Common myeloid progenitor, CD34-positive (primary cell): ENCODE results near the gene AGPAT3.
"Not testable (repeated sequence)": the region's sequence is repeated elsewhere in the genome, so short reads cannot be mapped to it uniquely, and the experiment has no call there.

ENCODE experiments used
- CTCF ChIA-PET: fragments of 350-600 bp; sonication (Branson Sonifier 250); formaldehyde crosslinking; loops from one replicate; lab custom pipeline; 2021; ENCODE audit warnings: antibody characterized with exemption; lab: Charles Lee
- POLR2A ChIA-PET: fragments of 350-600 bp; sonication (Branson Sonifier 250); formaldehyde crosslinking; loops from one replicate; lab custom pipeline; 2021; ENCODE audit warnings: antibody characterized with exemption; lab: Charles Lee
- DNase-seq, 3 donors: peaks; one replicate each; pipeline versions ENCODE4 v3.0.0 to v3.0.0-alpha.2; 2013
- H3K27ac ChIP-seq, 2 experiments: 1 replicate in 1 of 2; 2 replicates in 1 of 2; pipeline ENCODE4 v1.7.0; 2013; ENCODE audit warnings: inconsistent platforms in 2 of 2, low read length in 2 of 2, mild to moderate bottlenecking in 2 of 2, low read depth in 1 of 2, moderate library complexity in 1 of 2; ENCODE audit not compliant: severe bottlenecking in 2 of 2, insufficient read depth in 1 of 2, poor library complexity in 1 of 2
- H3K27me3 ChIP-seq, 5 experiments: replicated peaks in 2 of 5; 1 replicate in 3 of 5; 2 replicates in 2 of 5; pipeline versions ENCODE4 v1.6.1 to v1.7.0; 2013; ENCODE audit warnings: low read length in 4 of 5, mild to moderate bottlenecking in 2 of 5, moderate library complexity in 2 of 5, inconsistent platforms in 1 of 5; ENCODE audit not compliant: insufficient read depth in 5 of 5, control insufficient read depth in 4 of 5
- H3K36me3 ChIP-seq, 4 experiments: 1 replicate in 2 of 4; 2 replicates in 2 of 4; pipeline versions ENCODE4 v1.6.1 to v1.7.0; 2013; ENCODE audit warnings: low read length in 3 of 4, control low read depth in 1 of 4, mild to moderate bottlenecking in 1 of 4; ENCODE audit not compliant: control insufficient read depth in 4 of 4, insufficient read depth in 4 of 4
- H3K4me1 ChIP-seq, 4 experiments: 1 replicate in 3 of 4; 2 replicates in 1 of 4; pipeline versions ENCODE4 v1.6.1 to v1.7.1; 2013; ENCODE audit warnings: low read length in 3 of 4, mild to moderate bottlenecking in 3 of 4, control low read depth in 1 of 4, inconsistent platforms in 1 of 4, moderate library complexity in 1 of 4; ENCODE audit not compliant: control insufficient read depth in 4 of 4, insufficient read depth in 4 of 4; ENCODE audit errors: control extremely low read depth in 1 of 4
- H3K4me3 ChIP-seq, 7 experiments: 1 replicate in 4 of 7; 2 replicates in 3 of 7; pipeline versions ENCODE4 v1.5.1 to v1.7.0; 2013; ENCODE audit warnings: mild to moderate bottlenecking in 7 of 7, low read length in 6 of 7, moderate library complexity in 6 of 7, inconsistent platforms in 2 of 7, low read depth in 2 of 7, control low read depth in 1 of 7; ENCODE audit not compliant: insufficient read depth in 4 of 7, control insufficient read depth in 1 of 7; ENCODE audit errors: extremely low read depth in 1 of 7
- H3K9me3 ChIP-seq, 5 experiments: 1 replicate in 4 of 5; 2 replicates in 1 of 5; pipeline versions ENCODE4 v1.6.1 to v1.7.1; 2013; ENCODE audit warnings: low read length in 4 of 5, mild to moderate bottlenecking in 2 of 5, inconsistent platforms in 1 of 5, low read depth in 1 of 5, moderate library complexity in 1 of 5; ENCODE audit not compliant: control insufficient read depth in 4 of 5, insufficient read depth in 2 of 5; ENCODE audit errors: control extremely low read depth in 1 of 5
- WGBS: methylation state at CpG from one replicate; pipeline ENCODE4 v1.1.5; 2013; ENCODE audit not compliant: insufficient coverage; 5-methylcytosine and 5-hydroxymethylcytosine counted together

The AGPAT3 gene

GRCh38 chr21:43844906-43845305, 20.1 kb upstream of the AGPAT3 start:
- H3K4me1 ChIP-seq, H3K27me3 ChIP-seq, H3K4me3 ChIP-seq, DNase-seq, H3K9me3 ChIP-seq, H3K27ac ChIP-seq, H3K36me3 ChIP-seq, POLR2A ChIA-PET: not testable (repeated sequence)
- 95% methylated on average over 2 of the region's 5 CpGs for WGBS
- CTCF ChIA-PET: interaction anchor here (1.4 to 1.5 kb wide), 3 partner anchors 9 to 34 kb away, joined by 3 to 5 read pairs (median 5); no protein-coding TSS in a partner anchor

DNA sequence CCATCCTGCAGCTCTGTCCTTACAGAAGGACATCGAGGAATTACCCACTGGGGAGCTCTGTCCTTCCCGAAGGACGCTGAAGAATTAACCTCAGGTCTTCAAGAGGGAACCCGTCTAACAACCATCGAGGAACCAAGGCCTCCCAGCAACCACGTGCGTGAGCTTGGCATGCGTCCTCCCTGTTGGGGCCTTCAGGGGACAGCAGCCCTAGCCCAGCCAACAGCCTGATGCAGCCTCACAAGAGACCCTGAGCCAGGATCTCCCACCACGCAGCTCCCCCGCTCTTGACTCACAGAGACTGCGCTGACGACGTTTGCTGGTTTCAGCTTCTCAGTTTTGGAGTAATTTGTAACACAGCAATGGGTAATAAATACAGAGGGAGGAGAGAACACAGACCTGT, 19.6 kb upstream of the AGPAT3 start:
- CTCF ChIA-PET: interaction anchor here (1.4 to 1.5 kb wide), 4 partner anchors 10 to 33 kb away, joined by 3 to 5 read pairs (median 4); no protein-coding TSS in a partner anchor
- POLR2A ChIA-PET: no interaction called here
- WGBS: 100% methylated on average over 10 of the region's 13 CpGs

GRCh38 chr21:43846430-43846829, 18.6 kb upstream of the AGPAT3 start:
- CTCF ChIA-PET: interaction anchor here (0.7 to 1.5 kb wide), 5 partner anchors 11 to 46 kb away, joined by 3 to 5 read pairs (median 5); no protein-coding TSS in a partner anchor
- 92% methylated on average over 2 of the region's 6 CpGs for WGBS
- Histone ChIP-seq H3K27ac (no peak overlapping the region), H3K9me3 (peaks cover 2 to 12% (median 4%) of the 10 kb centered on the region in 5 experiments), H3K4me3 (no peak overlapping the region), H3K4me1 (peaks cover 0 to 5% (median 3%) of the 10 kb centered on the region in 4 experiments), H3K36me3 (no peaks in the 10 kb centered on the region), H3K27me3 (no peaks in the 10 kb centered on the region)
- POLR2A ChIA-PET: interaction anchor here (1.0 kb wide), 1 partner anchor 10 kb away, joined by 3 read pairs; no protein-coding TSS in a partner anchor
- no peak for DNase-seq

More for the DNA sequence above, 19.6 kb upstream of the AGPAT3 start:
- H3K9me3 ChIP-seq: peaks cover 0 to 5% (median 0%) of the 10 kb centered on the region in 5 experiments
- peaks cover 0 to 5% (median 3%) of the 10 kb centered on the region in 4 experiments for H3K4me1 ChIP-seq
- H3K36me3 ChIP-seq: no peaks in the 10 kb centered on the region
- DNase-seq: no peak
- no peaks in the 10 kb centered on the region for H3K27me3 ChIP-seq
- no peak overlapping the region for H3K4me3 ChIP-seq
- H3K27ac ChIP-seq: no peak overlapping the region

GRCh38 chr21:43847301-43847700, 17.7 kb upstream of the AGPAT3 start:
- H3K9me3 ChIP-seq: peaks cover 2 to 13% (median 4%) of the 10 kb centered on the region in 5 experiments
- H3K27me3 ChIP-seq: no peaks in the 10 kb centered on the region
- ChIA-PET CTCF (interaction anchor here (1.5 kb wide), 1 partner anchor 45 kb away, joined by 5 read pairs; no protein-coding TSS in a partner anchor), POLR2A (no interaction called here)
- H3K4me1 ChIP-seq: peaks cover 0 to 5% (median 3%) of the 10 kb centered on the region in 4 experiments
- 99% methylated on average over 14 of the region's 14 CpGs for WGBS
- H3K36me3 ChIP-seq: no peaks in the 10 kb centered on the region
- no peak overlapping the region for H3K27ac ChIP-seq
- DNase-seq: no peak
- H3K4me3 ChIP-seq: no peak overlapping the region

DNA sequence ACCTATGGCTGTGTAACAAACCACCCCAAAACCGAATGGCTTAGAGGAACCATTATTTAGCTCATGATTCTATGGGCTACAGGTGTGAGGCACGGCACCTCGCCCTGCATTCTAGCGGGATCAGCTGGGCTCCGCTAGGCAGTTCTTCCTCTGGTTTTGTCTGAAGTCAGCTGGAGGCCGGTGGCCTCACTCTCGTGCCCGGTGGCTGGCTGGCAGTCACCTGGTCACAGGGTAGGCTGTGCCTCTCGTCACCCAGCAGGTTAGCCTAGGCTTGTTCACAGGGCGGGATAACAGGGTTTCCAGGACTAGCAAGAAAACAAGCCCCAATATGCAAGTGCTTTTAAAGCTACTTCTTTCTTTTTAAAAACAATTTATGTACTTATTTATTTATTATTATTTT, 16.3 kb upstream of the AGPAT3 start:
- 98% methylated on average over 9 of the region's 10 CpGs for WGBS
- H3K9me3 ChIP-seq: peaks cover 2 to 13% (median 4%) of the 10 kb centered on the region in 5 experiments
- no peak for DNase-seq
- no peaks in the 10 kb centered on the region for H3K27me3 ChIP-seq
- H3K27ac ChIP-seq: no peak overlapping the region
- ChIA-PET CTCF (interaction anchor here (1.3 to 1.5 kb wide), 3 partner anchors 23 to 38 kb away, joined by 3 to 5 read pairs (median 3); no protein-coding TSS in a partner anchor), POLR2A (interaction anchor here (0.7 kb wide), 1 partner anchor 13 kb away, joined by 3 read pairs; no protein-coding TSS in a partner anchor)
- H3K36me3 ChIP-seq: no peaks in the 10 kb centered on the region
- H3K4me3 ChIP-seq: no peak overlapping the region
- peaks cover 0 to 3% (median 0%) of the 10 kb centered on the region in 4 experiments for H3K4me1 ChIP-seq

- ChIA-PET POLR2A (interaction anchor here (0.7 kb wide), 1 partner anchor 12 kb away, joined by 3 read pairs; no protein-coding TSS in a partner anchor), CTCF (interaction anchor here (1.3 to 1.4 kb wide), 2 partner anchors 24 to 39 kb away, joined by 3 read pairs; no protein-coding TSS in a partner anchor)
- H3K27me3 ChIP-seq: no peaks in the 10 kb centered on the region
- peaks cover 2 to 13% (median 4%) of the 10 kb centered on the region in 5 experiments for H3K9me3 ChIP-seq
- H3K4me1 ChIP-seq: peaks cover 0 to 7% (median 4%) of the 10 kb centered on the region in 4 experiments
- 43% methylated on average over 10 of the region's 13 CpGs for WGBS
- DNase-seq: no peak
- no peak overlapping the region for H3K27ac ChIP-seq
- no peaks in the 10 kb centered on the region for H3K36me3 ChIP-seq
- no peak overlapping the region for H3K4me3 ChIP-seq
Measured at GRCh38 chr21:43849532-43850299, 15.3 kb upstream of the AGPAT3 start.
